ENCODE data around the gene LCA5.
"Not testable (repeated sequence)": the region's sequence is repeated elsewhere in the genome, so short reads cannot be mapped to it uniquely, and the experiment has no call there.

The LCA5 gene

DNA sequence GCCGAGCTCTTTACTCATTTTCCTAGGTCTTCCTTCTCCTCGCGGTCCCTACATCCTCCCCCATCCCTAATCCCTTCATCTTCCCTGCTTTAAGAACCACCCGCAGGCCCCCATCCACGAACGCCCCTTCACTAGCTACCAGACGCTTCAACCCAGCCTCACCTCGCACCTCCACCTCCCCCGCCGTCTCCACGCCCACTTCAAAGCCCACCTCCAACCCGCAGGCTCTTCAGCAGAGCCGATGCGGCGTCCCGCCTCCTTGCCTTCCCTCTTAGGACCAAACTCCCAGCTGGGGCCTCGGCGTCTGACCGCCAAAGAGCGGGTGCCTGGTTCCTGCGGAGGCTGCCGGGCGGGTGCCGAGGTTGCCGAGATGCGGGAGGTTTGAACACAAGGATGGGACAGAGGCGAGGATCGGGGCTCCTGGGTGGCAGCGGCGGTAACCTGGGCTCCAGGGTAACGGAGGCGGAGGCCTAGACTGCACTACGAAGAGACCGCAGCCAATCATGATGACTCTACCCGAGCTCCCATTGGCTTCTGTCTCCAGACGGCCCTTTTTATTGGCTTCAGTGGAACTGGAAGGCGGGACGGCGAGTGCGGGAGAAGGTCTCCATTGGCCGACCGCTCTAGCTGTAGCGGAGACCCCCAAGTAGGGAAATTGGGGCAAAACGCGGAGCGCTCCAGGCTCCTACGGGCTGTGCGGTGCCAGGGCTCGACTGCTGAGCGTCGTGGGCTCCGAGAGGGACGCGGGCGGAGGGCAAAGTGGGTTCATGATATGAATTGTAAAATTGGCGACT is at the start of gene LCA5:
Gene LCA5 (minus strand): TSS at position 477 of the 794 bp plus-strand sequence. CDS start 18,536 bp downstream, outside the sequence.
- DNase-seq, result peak; percentile 50

DNA sequence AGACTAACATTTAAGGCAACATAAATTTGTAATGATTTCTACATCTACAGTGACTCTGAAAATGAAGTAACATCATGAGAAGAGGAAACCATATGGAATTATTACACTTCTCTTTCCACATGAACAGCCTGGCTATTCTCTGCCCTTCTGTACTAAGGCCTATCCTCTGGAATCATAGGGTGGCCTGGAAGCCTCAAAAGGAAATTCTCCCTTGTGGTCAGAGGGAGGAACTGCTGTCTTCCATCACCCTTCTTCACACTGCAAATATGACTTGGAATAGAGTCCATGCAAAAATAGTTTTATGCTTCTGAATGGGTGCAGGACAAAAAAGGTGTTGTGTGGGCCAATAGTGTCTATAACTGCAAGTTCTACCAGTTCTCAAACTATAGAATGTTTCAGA is 49.3 kb upstream of the LCA5 start:
- DNase-seq, result peak; percentile 26

DNA sequence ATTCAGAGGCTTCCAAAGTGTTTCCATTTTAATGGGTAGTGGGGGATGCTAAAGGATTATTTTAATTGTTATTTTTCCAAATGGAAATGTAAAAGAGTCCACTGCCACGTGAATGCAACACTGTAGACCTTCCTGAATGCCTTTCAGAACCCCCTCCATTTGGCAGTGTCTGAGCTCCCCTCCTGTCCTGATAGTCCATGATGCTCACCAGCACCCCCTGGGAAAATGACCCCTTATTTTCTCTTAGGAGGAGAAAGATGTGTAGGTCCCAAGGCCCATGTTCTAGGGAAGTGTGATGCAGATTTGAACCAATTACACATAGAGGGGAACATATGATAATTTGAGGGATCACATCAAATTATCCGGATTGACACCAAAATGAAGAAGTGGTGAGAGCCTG is 47.1 kb upstream of the LCA5 start:
- DNase-seq, result no peak

DNA sequence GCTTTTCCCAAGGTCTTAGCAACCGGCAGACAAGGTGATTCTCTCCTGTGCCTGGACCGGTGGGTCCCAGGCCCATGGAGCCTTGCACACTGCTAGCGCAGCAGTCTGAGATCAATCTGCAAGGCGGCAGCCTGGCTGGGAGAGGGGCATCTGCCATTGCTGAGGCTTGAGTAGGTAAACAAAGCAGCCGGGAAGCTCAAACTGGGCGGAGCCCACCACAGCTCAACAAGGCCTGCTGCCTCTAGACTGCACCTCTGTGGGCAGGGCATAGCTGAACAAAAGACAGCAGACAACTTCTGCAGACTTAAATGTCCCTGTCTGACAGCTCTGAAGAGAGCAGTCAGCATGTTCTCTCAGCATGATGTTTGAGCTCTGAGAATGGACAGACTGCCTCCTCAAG is 40.7 kb upstream of the LCA5 start:
- DNase-seq, result not testable (repeated sequence)

DNA sequence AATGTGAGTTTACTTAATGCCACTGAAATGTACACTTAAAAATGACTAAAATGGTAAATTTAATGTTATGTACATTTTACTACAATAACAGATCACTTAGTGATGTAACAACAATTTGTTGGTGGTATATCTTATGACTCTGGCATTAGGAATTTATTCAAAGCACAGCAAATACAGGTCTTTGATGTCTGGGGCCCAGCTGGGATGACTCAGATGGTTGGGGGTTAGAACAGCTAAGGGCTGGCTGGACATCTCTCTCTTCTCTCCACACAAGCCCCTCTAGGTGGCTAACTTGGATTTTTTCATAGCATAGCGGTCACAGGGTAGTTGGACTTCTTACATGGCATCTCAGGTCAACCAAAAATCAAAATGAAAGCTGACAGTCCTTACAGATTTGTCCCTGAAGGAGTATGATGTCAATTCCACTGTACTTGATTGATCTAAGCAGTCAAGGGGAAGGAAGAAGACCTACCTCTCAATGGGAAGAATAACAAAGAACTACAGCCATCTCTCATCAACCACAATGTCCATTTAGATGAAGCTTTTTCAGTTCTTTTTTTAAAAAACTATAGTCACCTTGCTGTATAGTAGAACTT is 37.5 kb upstream of the LCA5 start:
- no peak for DNase-seq

DNA sequence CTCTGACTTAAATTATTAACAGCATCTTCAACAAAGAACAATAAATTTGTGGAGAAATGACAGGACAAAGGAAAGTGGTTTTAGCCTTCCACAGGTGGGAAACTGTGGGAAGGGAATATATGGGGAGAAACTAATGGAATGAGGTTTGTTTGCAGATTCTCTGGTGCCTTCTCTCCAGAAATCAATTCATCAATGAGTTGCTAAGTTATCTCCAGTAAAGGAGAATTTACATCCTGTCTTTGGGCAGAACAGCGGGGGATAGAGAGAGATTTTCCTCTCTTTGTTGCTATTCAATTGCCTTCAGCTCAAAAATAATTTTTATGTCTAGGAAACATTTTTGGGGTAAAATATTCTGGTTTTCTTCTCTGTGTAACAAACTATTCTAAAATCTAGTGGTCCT is 36.9 kb upstream of the LCA5 start:
- DNase-seq, result no peak

DNA sequence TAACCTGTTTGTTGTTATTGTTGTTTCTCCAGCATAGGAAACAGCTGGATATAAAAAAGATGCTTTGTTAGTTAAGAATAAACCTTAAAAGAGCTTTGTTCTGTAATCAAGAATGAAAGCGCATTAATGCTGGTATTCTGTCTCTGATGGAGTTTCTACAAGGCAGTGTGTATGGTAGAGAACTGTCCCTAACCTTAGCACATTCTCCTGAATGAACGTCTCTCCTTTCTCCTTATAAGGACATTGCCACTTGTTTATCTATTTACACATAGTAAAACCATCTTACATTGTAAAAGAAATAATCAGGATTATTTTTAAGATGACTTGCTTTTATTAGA is 33.8 kb upstream of the LCA5 start:
- DNase-seq, result no peak

DNA sequence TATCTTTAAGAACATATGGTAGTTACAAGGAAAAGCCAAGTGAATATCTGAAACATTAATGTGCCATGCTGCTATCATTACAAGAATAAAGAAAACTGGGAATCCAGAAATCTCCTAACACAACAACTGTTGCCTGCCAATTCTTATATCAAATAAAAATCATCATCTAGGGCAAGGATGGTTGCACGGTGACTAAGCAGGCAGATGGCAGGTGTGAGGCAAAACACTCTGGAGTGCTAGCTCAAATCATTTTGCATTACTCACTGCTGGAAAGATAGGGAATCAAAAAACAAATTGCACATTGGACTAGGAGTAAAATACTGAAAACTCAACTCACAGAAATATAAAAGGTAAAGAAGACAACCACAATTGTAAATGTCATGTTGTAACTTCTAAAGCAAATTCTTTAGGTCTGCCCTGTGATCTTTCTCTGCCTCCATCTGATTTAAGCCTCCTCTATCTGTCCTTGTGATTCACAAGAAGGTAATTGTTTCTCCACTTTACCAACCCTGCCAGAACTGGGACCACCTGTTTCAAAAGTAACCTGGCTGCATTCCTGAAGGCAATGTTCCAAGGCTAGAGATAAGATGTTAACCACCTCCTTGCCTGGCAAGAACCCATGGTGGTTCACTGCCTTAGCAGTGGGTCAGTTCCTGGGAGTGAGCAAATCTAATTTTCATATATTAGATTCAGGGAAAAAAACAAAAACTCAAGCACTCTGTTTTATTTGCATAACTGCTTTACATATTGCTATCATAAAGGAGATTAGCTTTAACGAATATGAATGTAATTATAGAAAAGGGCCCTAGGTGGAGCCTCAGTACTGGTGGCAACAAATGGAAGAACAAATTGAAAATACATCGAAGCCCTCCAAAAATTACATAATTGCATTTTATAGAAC is 33.1 kb upstream of the LCA5 start:
- no peak for DNase-seq

DNA sequence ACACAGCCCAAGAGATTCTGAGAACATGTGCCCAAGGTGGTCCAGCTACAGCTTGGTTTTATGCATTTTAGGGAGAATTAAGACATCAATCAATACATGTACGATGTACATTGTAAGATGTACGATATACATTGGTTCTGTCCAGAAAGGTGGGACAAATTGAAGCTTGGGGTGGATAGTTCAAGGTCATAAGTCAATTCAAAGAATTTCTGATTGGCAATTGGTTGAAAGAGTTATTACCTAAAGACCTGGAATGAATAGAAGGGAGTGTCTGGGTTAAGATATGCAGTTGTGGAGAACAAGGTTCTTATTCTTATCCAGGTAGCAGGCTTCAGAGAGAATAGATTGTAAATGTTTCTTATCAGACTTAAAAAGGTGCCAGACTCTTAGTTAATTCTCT is 31.8 kb upstream of the LCA5 start:
- no peak for DNase-seq

DNA sequence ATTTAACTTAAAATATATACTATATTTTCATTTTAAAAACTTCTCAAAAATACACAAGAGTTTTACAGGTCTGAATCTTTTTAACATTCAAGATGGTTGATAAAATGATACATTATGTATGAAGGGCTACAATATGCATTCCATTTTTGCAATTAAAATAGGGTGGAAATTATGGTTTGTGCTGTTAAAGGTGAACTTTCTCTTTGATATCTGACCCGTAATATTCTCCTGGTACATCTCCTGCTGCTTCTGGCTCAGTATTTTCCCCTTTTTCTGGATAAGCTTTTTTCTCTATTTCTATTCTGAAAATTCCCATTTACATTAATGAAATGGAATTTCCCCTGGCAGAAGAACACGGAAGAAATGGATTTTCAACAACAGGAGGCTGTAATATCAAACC is 27.4 kb upstream of the LCA5 start:
- no peak for DNase-seq

DNA sequence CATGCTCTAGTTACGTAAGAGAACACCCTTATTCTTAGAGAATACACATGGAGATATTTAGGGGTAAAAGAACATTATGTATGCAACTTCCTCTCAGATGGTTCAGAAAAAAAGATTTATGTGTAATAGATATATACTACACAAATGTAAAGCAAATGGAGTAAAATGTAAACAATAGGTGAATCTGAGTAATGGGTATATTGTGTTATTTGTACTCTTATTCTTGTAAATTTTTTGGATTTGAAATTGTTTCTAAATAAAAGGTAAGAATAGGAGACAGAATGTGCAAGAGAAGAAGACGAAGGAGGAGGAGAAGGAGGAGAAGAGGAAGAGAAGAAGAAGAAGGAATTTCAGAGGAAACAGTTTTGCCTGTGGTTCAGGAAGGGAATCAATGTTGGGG is 22.5 kb upstream of the LCA5 start:
- DNase-seq, result no peak

DNA sequence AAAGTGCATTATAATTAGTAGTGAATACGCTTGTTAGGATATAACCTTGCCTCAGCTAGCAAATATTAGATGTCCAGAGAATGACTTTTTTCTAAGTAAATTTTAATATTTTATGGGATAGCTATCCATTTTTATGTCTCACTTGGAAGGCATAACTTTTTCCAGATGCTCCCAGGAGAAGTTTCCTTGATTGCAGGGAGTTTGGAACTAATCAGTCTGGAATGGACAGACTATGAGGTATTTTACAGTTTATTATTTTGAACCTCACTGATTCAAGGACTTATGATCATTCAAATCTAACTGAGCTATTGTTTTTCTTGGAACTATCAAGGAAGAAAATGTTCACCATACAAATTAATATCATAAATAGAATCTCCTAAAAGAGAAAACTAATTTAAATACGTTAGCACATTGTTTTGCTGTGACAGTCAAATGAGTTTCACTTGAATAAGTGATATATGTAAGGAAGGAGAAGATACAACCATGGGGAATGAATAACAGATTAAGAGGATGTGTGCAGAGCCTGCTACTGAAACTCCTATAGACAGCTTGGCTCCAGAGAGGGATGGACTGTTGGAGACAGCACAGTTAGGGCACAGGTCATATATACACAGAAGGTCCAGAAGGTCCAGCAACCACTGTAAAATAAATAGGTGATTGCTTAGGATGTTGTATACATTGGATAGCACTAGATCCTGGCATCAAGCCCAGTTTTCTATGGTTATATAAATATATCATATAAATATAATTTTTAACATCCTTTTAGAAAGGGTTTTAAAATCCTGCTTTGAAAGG is 20.6 kb upstream of the LCA5 start:
- no peak for DNase-seq

DNA sequence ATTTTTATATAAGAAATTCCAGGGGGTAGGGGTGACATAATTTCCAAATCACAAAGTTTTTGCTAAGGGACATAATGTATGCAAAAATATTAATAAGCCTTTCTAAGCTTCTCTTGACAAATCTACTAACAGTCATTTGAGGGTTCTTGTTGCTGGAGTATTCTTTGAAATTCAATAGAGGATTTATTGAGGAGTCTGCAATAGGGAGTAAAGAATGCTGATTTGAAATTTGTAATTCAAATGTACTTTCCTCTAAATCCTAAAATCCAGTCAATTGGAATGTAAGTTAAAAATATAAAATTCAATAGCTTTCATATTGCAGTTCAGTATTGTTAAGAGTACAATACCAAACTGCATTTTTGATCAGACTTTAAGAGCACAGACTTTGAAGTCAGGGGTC is 17.1 kb upstream of the LCA5 start:
- DNase-seq, result no peak

DNA sequence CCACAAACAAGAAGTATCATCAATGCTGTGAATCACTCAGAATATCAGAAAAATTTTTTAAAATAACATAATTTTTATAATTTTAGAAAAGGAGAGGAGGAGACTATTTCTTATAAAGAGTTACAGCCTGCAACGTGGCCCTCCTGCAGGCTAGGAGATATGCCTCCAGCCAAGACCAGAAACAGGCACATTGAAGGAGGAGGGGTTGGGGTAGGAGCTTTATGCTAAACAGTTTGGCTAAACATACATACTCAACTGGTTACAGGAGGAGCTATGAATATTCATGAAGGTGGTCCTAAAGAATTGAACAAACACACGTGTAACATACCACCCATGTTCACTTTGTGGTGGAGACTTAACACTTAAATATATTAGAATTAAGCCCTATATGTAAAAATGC is 14.2 kb upstream of the LCA5 start:
- no peak for DNase-seq

DNA sequence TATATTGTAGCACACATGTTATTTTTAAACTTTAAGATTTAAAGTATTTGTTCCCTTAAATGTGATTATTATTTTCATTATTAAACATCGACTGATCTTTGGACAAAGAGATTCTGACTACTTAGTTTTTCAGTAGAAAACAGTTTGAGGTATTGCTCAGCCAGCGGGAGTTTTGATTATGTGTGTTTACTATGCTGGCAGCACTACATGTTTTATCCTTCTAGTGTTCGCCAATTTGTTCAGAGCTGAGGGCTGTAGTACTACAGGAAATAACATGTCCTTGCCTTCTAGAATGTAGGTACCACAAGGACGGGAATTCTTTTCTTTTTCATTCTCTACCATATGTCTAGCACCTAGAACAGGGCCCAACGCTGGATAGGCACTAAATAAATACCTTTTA is 11.1 kb upstream of the LCA5 start:
- no peak for DNase-seq

DNA sequence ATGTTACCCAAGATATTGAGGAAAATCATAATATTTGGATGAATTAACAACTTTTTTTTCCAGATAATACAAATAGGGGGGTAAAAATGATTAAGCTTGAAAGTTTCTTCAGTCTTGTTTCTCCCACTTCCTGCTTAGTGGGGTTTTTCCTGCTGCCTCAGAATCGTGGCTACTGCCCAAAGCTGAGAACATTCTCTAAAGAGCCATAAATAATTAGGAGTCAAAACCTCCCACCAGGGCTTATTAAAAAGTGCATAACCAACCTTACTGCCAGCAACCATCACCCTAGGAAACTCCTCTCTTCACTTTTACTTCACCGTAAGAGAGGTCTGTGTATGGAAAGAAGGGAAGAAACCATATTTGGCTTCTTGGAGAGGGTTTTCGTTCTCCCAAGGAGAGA is 9.0 kb upstream of the LCA5 start:
- DNase-seq, result no peak

DNA sequence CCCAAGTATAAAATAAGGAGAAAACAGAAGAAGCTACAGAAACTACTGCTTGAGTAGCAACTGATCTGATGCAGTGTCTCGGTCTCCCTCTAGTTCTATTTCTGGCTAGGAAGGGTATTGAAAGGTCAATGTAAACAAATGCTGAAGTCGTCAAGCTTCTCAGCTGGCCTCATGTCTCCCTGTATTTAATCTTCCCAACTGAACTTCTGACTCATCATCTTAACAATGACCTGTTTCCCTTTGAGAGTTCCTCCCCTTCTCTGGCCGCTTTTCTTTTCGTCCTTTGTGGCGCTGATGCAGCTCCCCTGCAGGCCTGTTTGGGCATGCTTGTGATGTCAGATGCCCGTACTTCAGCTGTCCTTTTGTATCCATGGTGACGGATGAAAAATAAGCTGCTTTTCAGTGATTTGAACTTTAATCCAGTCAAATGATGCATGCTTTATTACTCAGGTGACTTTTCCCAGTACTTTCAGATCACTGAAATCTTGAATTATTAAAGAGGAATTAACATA is 7.8 kb upstream of the LCA5 start:
- peak; percentile 44 for DNase-seq

DNA sequence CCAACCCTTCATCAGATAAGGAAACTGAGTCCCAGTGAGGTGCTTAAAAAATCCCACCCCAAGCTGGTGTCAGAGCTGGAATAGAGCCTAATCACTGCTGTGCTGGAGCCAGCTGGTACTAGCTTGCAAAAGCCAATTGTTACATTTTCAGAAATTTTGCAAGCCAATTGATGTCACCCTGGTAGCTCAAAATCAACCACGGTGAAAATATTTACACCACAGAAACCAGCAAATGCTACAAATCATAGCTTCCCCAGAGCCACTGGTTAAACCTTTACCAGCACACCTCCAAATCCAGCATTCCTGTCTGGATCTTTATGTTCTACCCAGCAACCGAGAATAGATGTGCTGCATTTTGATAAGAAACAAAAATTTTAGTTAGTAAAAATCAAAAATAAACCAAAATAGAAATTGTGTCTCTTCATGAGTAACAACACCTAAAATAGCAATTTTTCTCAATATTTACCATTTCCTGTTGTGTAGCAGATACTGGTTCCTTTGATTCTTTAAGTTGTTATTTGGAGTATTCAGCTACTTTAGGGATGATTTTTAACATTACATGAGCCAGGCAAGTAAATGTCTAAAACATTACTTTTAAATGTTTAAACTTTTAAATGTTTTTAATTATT is 7.2 kb upstream of the LCA5 start:
- no peak for DNase-seq

DNA sequence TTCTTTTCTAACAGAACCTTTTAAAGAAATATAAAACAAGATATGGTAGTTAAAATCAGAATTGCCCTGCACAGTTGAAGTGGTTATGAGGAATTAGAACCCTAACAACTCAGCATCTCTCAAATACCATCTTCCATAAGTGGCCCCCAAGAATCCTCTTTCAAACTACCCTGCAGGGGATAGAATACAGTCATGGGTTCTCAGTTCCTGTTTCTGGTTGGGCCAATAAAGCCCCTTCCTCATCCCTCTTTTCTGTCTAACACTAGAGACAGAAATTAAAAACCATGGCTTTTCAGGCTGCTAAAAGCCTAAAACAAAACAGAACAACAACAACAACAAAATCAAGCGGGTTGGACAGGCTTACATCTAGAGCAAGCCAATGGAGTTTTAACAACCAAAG is 6.7 kb upstream of the LCA5 start:
- no peak for DNase-seq

DNA sequence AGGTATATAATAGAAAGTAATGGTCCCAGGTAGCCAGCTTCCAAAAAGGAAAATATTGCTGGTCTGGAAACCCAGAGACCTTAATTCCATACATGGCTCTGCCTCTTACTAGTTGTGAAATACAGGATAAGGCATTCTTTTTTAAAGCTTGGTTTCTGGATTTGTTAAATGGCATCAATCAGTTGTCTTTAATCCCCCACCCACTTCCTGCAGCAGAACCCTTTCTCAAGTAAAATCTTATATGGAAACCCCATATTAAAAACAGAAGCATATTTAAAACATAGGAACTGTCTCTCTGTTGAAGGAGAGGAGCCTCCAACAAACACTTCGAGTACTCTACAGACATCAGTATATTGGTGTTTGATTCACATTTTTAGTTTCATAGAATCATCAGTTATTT is 6.2 kb upstream of the LCA5 start:
- DNase-seq, result no peak

DNA sequence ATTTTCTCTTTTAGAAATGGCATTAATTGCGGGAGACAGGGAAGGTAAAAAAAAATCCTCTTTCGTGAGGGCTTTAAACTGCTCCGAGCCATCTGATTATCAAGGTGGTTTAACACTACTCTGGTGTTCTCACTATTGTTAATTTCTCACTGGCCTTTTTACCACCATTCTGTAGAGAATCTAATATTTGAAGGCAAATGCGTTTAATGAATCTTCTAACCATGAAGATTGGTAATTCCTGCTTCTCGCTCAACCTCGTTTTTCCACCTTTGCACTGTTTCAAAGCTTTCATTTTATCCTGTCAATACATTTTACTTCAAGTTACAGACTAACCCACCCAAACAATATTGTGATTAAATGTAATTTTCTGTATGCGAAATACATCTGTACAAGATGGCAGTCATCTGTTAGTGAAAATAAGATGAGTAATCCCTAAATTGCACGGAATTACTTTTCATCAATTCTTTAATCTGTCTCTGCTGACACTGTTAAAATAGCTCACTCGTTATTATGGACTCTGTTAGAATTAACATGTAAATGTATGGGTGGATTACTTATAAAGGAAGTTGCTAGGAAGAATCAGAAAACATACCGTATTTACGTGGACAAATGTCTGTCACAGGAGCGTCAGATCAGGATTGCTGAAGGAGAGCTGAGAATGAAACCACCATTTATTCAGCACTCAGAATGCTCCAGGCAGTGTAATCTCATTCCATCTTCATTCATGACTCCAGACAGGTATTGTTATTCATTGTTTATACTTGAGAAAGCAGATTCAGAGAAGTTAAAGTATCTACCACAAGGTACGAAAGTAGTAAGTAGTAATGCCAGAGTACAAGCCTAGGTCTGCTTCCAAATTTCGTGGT is 1.1 kb upstream of the LCA5 start:
- DNase-seq, result no peak
